GM06990 (cell line): ENCODE results near the gene EIF4G3.

ENCODE experiments used
- DNase-seq: peaks from one replicate; pipeline ENCODE4 v3.0.0-alpha.2; 2011; ENCODE audit not compliant: insufficient read length; ENCODE audit errors: extremely low read depth
- H3K27me3 ChIP-seq: replicated peaks from 2 replicates; pipeline ENCODE4 v1.6.0; 2011; ENCODE audit warnings: low read length; ENCODE audit not compliant: control insufficient read depth, insufficient read depth
- H3K36me3 ChIP-seq: 2 replicates; pipeline ENCODE4 v1.5.1; 2011; ENCODE audit warnings: low read length; ENCODE audit not compliant: control insufficient read depth, insufficient read depth
- H3K4me3 ChIP-seq: replicated peaks from 2 replicates; pipeline ENCODE4 v1.5.1; 2011; ENCODE audit warnings: low read depth, mild to moderate bottlenecking, control low read depth, low read length
- TF ChIP-seq, protein P1 (sequence below): IDR thresholded peaks from 2 replicates; pipeline ENCODE4 v1.5.1; 2011; ENCODE audit warnings: low read length, control low read depth, mild to moderate bottlenecking, inconsistent platforms; ENCODE audit not compliant: insufficient read depth, poor library complexity, severe bottlenecking

The EIF4G3 gene

DNA sequence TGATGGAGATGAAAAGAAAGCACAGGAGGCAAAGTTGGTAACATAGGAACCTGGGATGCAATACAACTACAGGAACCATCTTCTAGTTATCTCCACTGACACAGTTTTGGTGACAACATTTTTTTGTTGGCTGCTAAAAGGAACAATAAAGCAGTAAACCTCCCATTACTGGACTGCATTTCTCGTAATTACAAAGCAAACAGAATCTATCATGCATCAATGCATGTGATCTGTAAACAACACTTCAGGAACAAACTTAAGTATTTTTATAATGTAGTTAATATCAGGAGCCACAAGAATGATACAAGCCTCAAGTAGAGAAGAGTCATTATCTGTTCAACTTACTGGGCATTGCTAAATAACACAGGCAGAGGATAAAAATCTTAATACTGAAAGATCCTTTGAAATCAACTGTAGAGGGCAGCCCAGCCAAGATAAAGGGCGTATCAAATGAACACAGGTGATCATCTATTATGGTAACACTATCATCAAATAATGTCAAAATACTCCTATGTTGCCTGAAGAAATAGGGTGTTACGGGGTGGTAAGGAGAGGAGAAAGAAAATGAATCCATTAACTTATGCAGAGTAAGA, 193.3 kb downstream of the EIF4G3 start:
- Histone ChIP-seq H3K36me3 (no peaks in the 10 kb centered on the region; the same call in 1 of the 2 replicates), H3K4me3 (no peak overlapping the region)
- DNase-seq = no peak

DNA sequence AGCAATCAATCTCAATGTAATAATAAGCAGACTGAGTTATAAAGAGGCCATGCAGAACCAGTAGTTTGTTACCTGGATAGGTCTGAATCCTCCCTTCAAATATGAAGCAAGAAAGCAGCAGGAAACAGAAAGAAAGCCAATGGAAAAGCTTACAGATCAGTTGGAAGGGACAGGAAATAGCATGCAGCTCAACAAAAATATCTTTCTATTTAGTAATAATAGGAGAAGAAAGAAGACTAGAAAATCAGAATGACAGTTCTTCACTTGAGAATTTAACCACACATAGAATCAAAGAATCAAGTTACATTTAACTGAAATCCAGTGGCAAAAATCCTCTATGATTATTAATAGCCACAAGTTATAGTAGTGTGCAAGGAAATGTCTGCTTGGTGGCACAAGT, 194.4 kb downstream of the EIF4G3 start:
- Histone ChIP-seq H3K36me3 (no peaks in the 10 kb centered on the region; the same call in 1 of the 2 replicates), H3K4me3 (no peak overlapping the region), H3K27me3 (no peaks in the 10 kb centered on the region)
- DNase-seq = no peak
- TF ChIP-seq, protein P1, sequence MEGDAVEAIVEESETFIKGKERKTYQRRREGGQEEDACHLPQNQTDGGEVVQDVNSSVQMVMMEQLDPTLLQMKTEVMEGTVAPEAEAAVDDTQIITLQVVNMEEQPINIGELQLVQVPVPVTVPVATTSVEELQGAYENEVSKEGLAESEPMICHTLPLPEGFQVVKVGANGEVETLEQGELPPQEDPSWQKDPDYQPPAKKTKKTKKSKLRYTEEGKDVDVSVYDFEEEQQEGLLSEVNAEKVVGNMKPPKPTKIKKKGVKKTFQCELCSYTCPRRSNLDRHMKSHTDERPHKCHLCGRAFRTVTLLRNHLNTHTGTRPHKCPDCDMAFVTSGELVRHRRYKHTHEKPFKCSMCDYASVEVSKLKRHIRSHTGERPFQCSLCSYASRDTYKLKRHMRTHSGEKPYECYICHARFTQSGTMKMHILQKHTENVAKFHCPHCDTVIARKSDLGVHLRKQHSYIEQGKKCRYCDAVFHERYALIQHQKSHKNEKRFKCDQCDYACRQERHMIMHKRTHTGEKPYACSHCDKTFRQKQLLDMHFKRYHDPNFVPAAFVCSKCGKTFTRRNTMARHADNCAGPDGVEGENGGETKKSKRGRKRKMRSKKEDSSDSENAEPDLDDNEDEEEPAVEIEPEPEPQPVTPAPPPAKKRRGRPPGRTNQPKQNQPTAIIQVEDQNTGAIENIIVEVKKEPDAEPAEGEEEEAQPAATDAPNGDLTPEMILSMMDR = no peak

More for the DNA sequence above, 193.3 kb downstream of the EIF4G3 start:
- TF ChIP-seq, protein P1 = peak; percentile 1
- no peaks in the 10 kb centered on the region for H3K27me3 ChIP-seq

DNA sequence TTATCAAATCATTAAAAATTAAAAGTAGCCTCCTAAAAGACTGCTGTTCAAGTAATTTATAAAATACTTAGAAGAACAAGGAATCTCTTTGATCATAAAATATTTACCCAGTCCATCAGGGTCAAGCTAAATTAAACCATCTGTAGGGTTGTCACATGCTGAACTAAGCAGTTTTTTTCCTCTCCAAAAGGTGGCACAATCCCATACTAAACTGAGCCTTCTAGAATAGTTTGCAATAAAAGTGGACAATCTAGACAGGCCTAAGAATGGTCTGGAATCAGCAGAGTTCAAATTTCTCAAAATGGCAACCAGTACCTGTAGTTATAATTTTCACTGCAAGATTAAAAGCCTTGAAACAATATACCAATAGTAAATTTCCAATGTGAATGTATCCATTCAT, 194.8 kb downstream of the EIF4G3 start:
- DNase-seq = no peak
- Histone ChIP-seq H3K4me3 (no peak overlapping the region), H3K36me3 (no peaks in the 10 kb centered on the region; the same call in 1 of the 2 replicates), H3K27me3 (no peaks in the 10 kb centered on the region)
- TF ChIP-seq, protein P1 = peak; percentile 34

DNA sequence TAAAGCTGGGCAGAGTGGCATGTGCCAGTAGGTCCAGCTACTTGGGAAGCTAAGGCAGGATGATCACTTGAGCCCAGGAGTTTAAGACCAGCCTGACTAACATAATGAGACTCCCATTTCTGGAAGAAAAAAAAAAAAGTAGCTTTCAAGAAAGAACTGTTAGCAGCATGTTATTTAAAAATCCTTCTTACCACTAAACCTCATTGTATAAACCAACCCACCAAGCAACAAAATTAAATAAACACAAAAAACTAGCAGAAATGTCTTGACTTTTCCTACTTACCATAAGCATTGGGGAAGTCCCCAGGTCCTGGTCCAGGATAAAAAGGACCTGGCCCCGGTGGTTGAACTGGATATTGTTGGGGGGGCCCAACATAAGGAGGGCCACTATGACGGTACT, 196.6 kb downstream of the EIF4G3 start:
- H3K36me3 ChIP-seq = no peaks in the 10 kb centered on the region; the same call in 1 of the 2 replicates
- H3K27me3 ChIP-seq = no peaks in the 10 kb centered on the region
- no peak overlapping the region for H3K4me3 ChIP-seq

DNA sequence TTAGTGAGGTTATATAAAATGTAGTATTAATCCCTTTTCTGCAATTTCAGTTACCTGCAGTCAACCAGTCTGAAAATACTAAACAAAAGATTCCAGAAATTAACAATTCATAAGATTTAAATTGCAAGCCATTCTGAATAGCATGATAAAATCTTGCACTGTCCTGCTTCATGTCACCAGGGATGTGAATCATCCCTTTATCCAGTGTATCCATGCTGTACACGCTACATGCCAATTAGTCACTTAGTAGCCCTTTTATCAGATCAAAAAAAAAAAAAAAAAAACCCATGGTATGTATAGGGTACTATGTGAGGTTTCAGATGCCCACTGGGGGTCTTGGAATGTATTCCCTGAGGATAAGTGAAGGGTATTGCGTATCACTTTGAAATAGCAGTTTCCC, 198.3 kb downstream of the EIF4G3 start:
- no peak for DNase-seq
- TF ChIP-seq, protein P1 = no peak
- Histone ChIP-seq H3K36me3 (no peaks in the 10 kb centered on the region; the same call in 1 of the 2 replicates), H3K4me3 (no peak overlapping the region), H3K27me3 (no peaks in the 10 kb centered on the region)

More for the DNA sequence above, 196.6 kb downstream of the EIF4G3 start:
- TF ChIP-seq, protein P1 = no peak
- DNase-seq = no peak
